GM12878 (cell line): ENCODE results near the gene CHL1. TPM values are rescaled to one million over a fixed set of nuclear protein-coding genes. Genes with fewer than 3 reads are reported as not detected.

Source experiments
- ATAC-seq: fragments of 200-7000 bp; cut with Tn5 transposase; 3 replicates; pipeline ENCODE4 v1.9.1; 2020; ENCODE audit warnings: mild to moderate bottlenecking, moderate library complexity
- BruUV-seq: library from RNA; stranded (reverse); fragments of 400-500 nt; replicated peaks from 2 replicates; lab custom pipeline; 2021; lab: Mats Ljungman, UMichigan
- CTCF ChIA-PET: fragments of 300-600 bp; sonication (Branson Sonifier 250); formaldehyde crosslinking; extraction: SDS; loops from one replicate; lab custom pipeline; 2021; ENCODE audit warnings: inconsistent platforms; lab: Yijun Ruan, JAX
- POLR2A ChIA-PET: fragments of 350-600 bp; formaldehyde crosslinking; extraction: SDS; loops from one replicate; lab custom pipeline; 2021; ENCODE audit warnings: inconsistent platforms; lab: Charles Lee
- RAD21 ChIA-PET: fragments of 300-600 bp; sonication (Branson Sonifier 250); formaldehyde crosslinking; loops from one replicate; lab custom pipeline; 2023; ENCODE audit warnings: antibody characterized with exemption; ENCODE audit not compliant: unreplicated experiment; lab: Charles Lee
- SMC1A ChIA-PET: fragments of 300-600 bp; sonication (Branson Sonifier 250); formaldehyde crosslinking; loops from one replicate; lab custom pipeline; 2023; ENCODE audit not compliant: unreplicated experiment, uncharacterized antibody; lab: Charles Lee
- DNase-seq: peaks from one replicate; pipeline ENCODE4 v3.0.0-alpha.2; 2011; ENCODE audit warnings: low read depth, low spot score
- FAIRE-seq: peaks from 3 replicates; lab custom pipeline; 2011; peaks lifted over from hg19 to GRCh38; lab: Jason Lieb, UNC
- H2AFZ ChIP-seq: 2 replicates; pipeline ENCODE4 v1.6.0; 2011; ENCODE audit warnings: low read depth, low read length, control low read depth; ENCODE audit not compliant: control insufficient read depth
- H3K27ac ChIP-seq: 2 replicates; pipeline ENCODE4 v1.5.1; 2011; ENCODE audit warnings: control low read depth; ENCODE audit not compliant: control insufficient read depth, insufficient read depth
- H3K27me3 ChIP-seq, 2 experiments: replicated peaks in 1 of 2; 2 replicates each; pipeline versions ENCODE4 v1.6.0 to v1.6.1; 2011; ENCODE audit warnings: low read length in 1 of 2; ENCODE audit not compliant: control insufficient read depth in 2 of 2, insufficient read depth in 2 of 2
- H3K36me3 ChIP-seq, 2 experiments: 2 replicates each; pipeline ENCODE4 v1.5.1; 2011; ENCODE audit warnings: low read length in 1 of 2; ENCODE audit not compliant: control insufficient read depth in 2 of 2, insufficient read depth in 2 of 2
- H3K4me1 ChIP-seq: 2 replicates; pipeline ENCODE4 v1.6.1; 2011; ENCODE audit warnings: mild to moderate bottlenecking, low read length, moderate library complexity, mixed read lengths; ENCODE audit not compliant: control insufficient read depth, insufficient read depth
- H3K4me2 ChIP-seq: 2 replicates; pipeline ENCODE4 v1.6.0; 2011; ENCODE audit warnings: control low read depth; ENCODE audit not compliant: control insufficient read depth, insufficient read depth
- H3K4me3 ChIP-seq: fragments of 200-600 bp; sonication (generic); 2 replicates; pipeline ENCODE4 v1.5.1; 2016
- H3K79me2 ChIP-seq: 2 replicates; pipeline ENCODE4 v1.6.0; 2011; ENCODE audit warnings: low read length; ENCODE audit not compliant: control insufficient read depth, insufficient read depth
- H3K9ac ChIP-seq: 2 replicates; pipeline ENCODE4 v1.8.0; 2011; ENCODE audit warnings: low read length, control low read depth, mixed read lengths; ENCODE audit not compliant: control insufficient read depth, insufficient read depth
- H3K9me3 ChIP-seq: replicated peaks from 3 replicates; pipeline ENCODE4 v1.5.1; 2011; ENCODE audit warnings: mild to moderate bottlenecking, low read length; ENCODE audit not compliant: control insufficient read depth, insufficient read depth
- H4K20me1 ChIP-seq: 2 replicates; pipeline ENCODE4 v1.6.0; 2011; ENCODE audit not compliant: control insufficient read depth, insufficient read depth
- ATF7 ChIP-seq: fragments of 450-650 bp; IDR thresholded peaks from 2 replicates; pipeline ENCODE4 v1.6.1; 2016; ENCODE audit warnings: low read depth, mild to moderate bottlenecking
- CBX5 ChIP-seq: sonication (generic); IDR thresholded peaks from 2 replicates; pipeline ENCODE4 v1.6.1; 2016; ENCODE audit warnings: low read depth, moderate library complexity, mild to moderate bottlenecking, inconsistent platforms
- NFYA ChIP-seq: IDR thresholded peaks from 2 replicates; pipeline ENCODE4 v1.6.1; 2011; ENCODE audit warnings: low read depth, mild to moderate bottlenecking, low read length, improper control_type of control experiment, borderline replicate concordance
- SMAD5 ChIP-seq: IDR thresholded peaks from 2 replicates; pipeline ENCODE4 v1.6.1; 2016; ENCODE audit warnings: antibody characterized with exemption, low read depth
- TBL1XR1 ChIP-seq: IDR thresholded peaks from 2 replicates; pipeline ENCODE4 v1.6.1; 2012; ENCODE audit warnings: low read depth, low read length, improper control_type of control experiment
- WGBS: methylation state at CpG from one replicate; pipeline ENCODE4 v1.1.6; 2016; ENCODE audit warnings: low lambda C conversion rate; ENCODE audit not compliant: insufficient replicate concordance, insufficient coverage; ENCODE audit errors: missing lambda C conversion rate; 5-methylcytosine and 5-hydroxymethylcytosine counted together
- in situ Hi-C: fragments of 300-500 bp; cut with MboI; formaldehyde crosslinking; loops from 9 replicates; pipeline ENCODE4 v1.14.3; 2018; ENCODE audit warnings: mixed read lengths
- intact Hi-C: fragments of 100-400 bp; cut with micrococcal nuclease; formaldehyde crosslinking; loops from one replicate; pipeline ENCODE4 v1.14.2; 2022; ENCODE audit not compliant: unreplicated experiment
- polyA plus RNA-seq, 11 experiments: library from polyadenylated mRNA; depleted of rRNA in 4 of 11; unstranded in 6 of 11; stranded (reverse) in 5 of 11; fragments of >200 nt; fragmentation: Nextera tagmentation in 4 of 11; fragmentation: Illumina TruSeq in 1 of 11; extraction: Ambion mirVana in 4 of 11; extraction: Trizol in 1 of 11; gene quantifications; 1 replicate in 1 of 11; 2 replicates in 10 of 11; pipeline versions ENCODE4 v1.2.1 to v1.2.3, GENCODE V29; 2011 to 2016; ENCODE audit warnings: inconsistent platforms in 2 of 11, missing spikeins in 2 of 11, low read depth in 1 of 11
- total RNA-seq, 4 experiments: library from RNA; depleted of rRNA in 3 of 4; stranded (reverse); fragments of >200 nt in 3 of 4; fragmentation: Illumina TruSeq in 1 of 4; extraction: Trizol in 1 of 4; gene quantifications; 2 replicates each; pipeline versions ENCODE4 v1.2.1 to v1.2.3, GENCODE V29; 2013 to 2021
- TF ChIP-seq, protein P1 (sequence below): fragments of 450-650 bp; formaldehyde crosslinking; IDR thresholded peaks from 2 replicates; pipeline ENCODE4 v1.5.0; 2022; ENCODE audit warnings: mild to moderate bottlenecking, missing genetic modification characterization
- TF ChIP-seq, protein P2 (sequence below): fragments of 450-650 bp; IDR thresholded peaks from 2 replicates; pipeline ENCODE4 v1.6.1; 2017; ENCODE audit warnings: antibody characterized with exemption, mild to moderate bottlenecking, moderate library complexity

The CHL1 gene
- total and polyA plus RNA-seq, 10 of the 15 experiments (the other 5 are each of a cell fraction or from before 2014, with no cell fraction given), result 0.71 to 30.4 (median 1.8) TPM

DNA sequence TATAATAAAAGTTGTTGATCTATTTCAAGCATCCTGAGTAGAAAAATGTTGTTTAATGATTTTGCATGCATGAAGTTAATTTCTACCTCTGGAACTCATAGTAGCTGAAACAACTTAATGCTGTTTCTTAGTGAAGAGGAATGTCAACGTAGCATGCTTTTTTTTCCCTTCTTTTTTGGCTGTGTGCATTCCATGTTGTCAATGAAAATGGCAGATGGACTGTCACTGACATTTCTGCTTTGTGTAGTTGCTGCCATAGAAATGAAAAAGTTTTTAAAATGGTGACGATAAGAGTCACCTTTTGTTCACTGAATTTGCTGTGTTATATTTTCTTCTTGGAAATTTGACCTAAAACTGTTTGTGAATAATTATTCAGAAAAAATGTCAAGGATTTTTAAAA lies 116.3 kb downstream of the CHL1 start (continued):
- TF ChIP-seq CBX5, result no peak
- TF ChIP-seq, protein P1, sequence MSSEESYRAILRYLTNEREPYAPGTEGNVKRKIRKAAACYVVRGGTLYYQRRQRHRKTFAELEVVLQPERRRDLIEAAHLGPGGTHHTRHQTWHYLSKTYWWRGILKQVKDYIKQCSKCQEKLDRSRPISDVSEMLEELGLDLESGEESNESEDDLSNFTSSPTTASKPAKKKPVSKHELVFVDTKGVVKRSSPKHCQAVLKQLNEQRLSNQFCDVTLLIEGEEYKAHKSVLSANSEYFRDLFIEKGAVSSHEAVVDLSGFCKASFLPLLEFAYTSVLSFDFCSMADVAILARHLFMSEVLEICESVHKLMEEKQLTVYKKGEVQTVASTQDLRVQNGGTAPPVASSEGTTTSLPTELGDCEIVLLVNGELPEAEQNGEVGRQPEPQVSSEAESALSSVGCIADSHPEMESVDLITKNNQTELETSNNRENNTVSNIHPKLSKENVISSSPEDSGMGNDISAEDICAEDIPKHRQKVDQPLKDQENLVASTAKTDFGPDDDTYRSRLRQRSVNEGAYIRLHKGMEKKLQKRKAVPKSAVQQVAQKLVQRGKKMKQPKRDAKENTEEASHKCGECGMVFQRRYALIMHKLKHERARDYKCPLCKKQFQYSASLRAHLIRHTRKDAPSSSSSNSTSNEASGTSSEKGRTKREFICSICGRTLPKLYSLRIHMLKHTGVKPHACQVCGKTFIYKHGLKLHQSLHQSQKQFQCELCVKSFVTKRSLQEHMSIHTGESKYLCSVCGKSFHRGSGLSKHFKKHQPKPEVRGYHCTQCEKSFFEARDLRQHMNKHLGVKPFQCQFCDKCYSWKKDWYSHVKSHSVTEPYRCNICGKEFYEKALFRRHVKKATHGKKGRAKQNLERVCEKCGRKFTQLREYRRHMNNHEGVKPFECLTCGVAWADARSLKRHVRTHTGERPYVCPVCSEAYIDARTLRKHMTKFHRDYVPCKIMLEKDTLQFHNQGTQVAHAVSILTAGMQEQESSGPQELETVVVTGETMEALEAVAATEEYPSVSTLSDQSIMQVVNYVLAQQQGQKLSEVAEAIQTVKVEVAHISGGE (CRISPR knock-in tag), result no peak

DNA sequence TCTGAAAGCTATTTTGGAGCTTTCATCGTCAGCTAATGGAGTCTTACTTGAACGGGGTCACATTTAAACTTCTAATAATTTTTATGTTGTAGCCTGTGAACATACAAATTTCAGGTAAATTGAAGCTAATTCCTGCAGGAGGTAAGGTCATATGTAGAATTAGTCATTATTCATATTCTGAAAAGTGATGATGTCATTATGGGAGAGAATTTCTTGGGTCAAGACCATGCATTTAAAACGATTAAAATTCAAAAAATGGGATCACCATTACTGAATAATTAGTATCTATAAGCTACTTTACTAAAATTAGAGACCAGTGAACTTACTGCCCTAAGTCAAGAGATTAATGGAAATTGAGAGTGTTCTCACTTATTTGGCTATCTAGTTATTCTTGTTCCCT lies 120.4 kb downstream of the CHL1 start:
- no peaks in the 10 kb centered on the region for H3K36me3 ChIP-seq
- SMC1A ChIA-PET, result interaction anchor here (0.7 to 1.6 kb wide), 10 partner anchors 9 to 39 kb away, joined by 3 to 6 read pairs (median 3); no protein-coding TSS in a partner anchor
- no peak for FAIRE-seq
- no peak for ATAC-seq
- WGBS, result 18% methylated on average over 3 of the region's 3 CpGs
- no peak overlapping the region for H2AFZ ChIP-seq
- no peaks in the 10 kb centered on the region for H3K9me3 ChIP-seq
- H4K20me1 ChIP-seq, result no peaks in the 10 kb centered on the region
- no peak overlapping the region for H3K4me3 ChIP-seq
- H3K9ac ChIP-seq, result no peak overlapping the region
- BruUV-seq, result no TSS peak
- CTCF ChIA-PET, result interaction anchor here (0.6 to 1.4 kb wide), 2 partner anchors 21 to 38 kb away, joined by 4 to 6 read pairs; no protein-coding TSS in a partner anchor
- H3K79me2 ChIP-seq, result no peaks in the 10 kb centered on the region
- in situ Hi-C loops, result no loop called here
- H3K27ac ChIP-seq, result no peak overlapping the region
- no peaks in the 10 kb centered on the region for H3K4me1 ChIP-seq
- TF ChIP-seq SMAD5, result no peak
- peak; percentile 65; the same call in 1 of the 2 replicates for TF ChIP-seq ATF7
- TF ChIP-seq, protein P2, sequence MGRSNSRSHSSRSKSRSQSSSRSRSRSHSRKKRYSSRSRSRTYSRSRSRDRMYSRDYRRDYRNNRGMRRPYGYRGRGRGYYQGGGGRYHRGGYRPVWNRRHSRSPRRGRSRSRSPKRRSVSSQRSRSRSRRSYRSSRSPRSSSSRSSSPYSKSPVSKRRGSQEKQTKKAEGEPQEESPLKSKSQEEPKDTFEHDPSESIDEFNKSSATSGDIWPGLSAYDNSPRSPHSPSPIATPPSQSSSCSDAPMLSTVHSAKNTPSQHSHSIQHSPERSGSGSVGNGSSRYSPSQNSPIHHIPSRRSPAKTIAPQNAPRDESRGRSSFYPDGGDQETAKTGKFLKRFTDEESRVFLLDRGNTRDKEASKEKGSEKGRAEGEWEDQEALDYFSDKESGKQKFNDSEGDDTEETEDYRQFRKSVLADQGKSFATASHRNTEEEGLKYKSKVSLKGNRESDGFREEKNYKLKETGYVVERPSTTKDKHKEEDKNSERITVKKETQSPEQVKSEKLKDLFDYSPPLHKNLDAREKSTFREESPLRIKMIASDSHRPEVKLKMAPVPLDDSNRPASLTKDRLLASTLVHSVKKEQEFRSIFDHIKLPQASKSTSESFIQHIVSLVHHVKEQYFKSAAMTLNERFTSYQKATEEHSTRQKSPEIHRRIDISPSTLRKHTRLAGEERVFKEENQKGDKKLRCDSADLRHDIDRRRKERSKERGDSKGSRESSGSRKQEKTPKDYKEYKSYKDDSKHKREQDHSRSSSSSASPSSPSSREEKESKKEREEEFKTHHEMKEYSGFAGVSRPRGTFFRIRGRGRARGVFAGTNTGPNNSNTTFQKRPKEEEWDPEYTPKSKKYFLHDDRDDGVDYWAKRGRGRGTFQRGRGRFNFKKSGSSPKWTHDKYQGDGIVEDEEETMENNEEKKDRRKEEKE, result no peak
- no peak for TF ChIP-seq NFYA
- TF ChIP-seq TBL1XR1, result no peak
- TF ChIP-seq, all 136 proteins: peak for 1
- no peak for DNase-seq
- RAD21 ChIA-PET, result interaction anchor here (0.5 to 1.2 kb wide), 3 partner anchors 14 to 87 kb away, joined by 3 to 4 read pairs (median 3); no protein-coding TSS in a partner anchor
- no peak overlapping the region for H3K4me2 ChIP-seq
- H3K27me3 ChIP-seq, result no peaks in the 10 kb centered on the region
- intact Hi-C loops, result no loop called here
- POLR2A ChIA-PET, result no interaction called here
